BJ (cell line): ENCODE results near the gene SEPTIN8. TPM values are rescaled to one million over a fixed set of nuclear protein-coding genes. Genes with fewer than 3 reads are reported as not detected.

Source experiments
- CTCF ChIA-PET: fragments of 350-600 bp; formaldehyde crosslinking; extraction: SDS; loops from one replicate; lab custom pipeline; 2021; ENCODE audit warnings: antibody characterized with exemption, inconsistent platforms; lab: Yijun Ruan, JAX
- POLR2A ChIA-PET: fragments of 300-600 bp; sonication (Branson Sonifier 250); formaldehyde crosslinking; extraction: SDS; loops from one replicate; lab custom pipeline; 2021; ENCODE audit warnings: antibody characterized with exemption; lab: Charles Lee
- DNase-seq: peaks from one replicate; pipeline ENCODE4 v3.0.0-alpha.2; 2011; ENCODE audit warnings: low read depth
- H3K27me3 ChIP-seq: 2 replicates; pipeline ENCODE4 v1.6.0; 2011; ENCODE audit warnings: low read length; ENCODE audit not compliant: control insufficient read depth, insufficient read depth
- H3K36me3 ChIP-seq: 2 replicates; pipeline ENCODE4 v1.5.1; 2011; ENCODE audit warnings: low read length; ENCODE audit not compliant: control insufficient read depth, insufficient read depth
- H3K4me3 ChIP-seq: 2 replicates; pipeline ENCODE4 v1.5.1; 2011; ENCODE audit warnings: low read depth, mild to moderate bottlenecking, control low read depth, low read length
- polyA plus RNA-seq: library from polyadenylated mRNA; depleted of rRNA; stranded (reverse); fragments of >200 nt; gene quantifications from 2 replicates; pipeline ENCODE4 v1.2.3, GENCODE V29; 2011
- TF ChIP-seq, protein P1 (sequence below): IDR thresholded peaks from 2 replicates; pipeline ENCODE4 v1.5.1; 2011; ENCODE audit warnings: low read depth, mild to moderate bottlenecking, control low read depth, inconsistent platforms, low read length, moderate library complexity; ENCODE audit not compliant: insufficient read depth

Gene SEPTIN8
- polyA plus RNA-seq, 1 experiment, result 67.8 TPM

GRCh38 chr5:132746954-132747615 is 30.0 kb downstream of the SEPTIN8 start, which contains the start of gene CCNI2:
TSS of gene CCNI2 (plus strand) at chr5:132747426. CDS start at chr5:132747496, 70 bp downstream.
- POLR2A ChIA-PET, result no interaction called here
- H3K36me3 ChIP-seq, result no peaks in the 10 kb centered on the region
- TF ChIP-seq, protein P1, sequence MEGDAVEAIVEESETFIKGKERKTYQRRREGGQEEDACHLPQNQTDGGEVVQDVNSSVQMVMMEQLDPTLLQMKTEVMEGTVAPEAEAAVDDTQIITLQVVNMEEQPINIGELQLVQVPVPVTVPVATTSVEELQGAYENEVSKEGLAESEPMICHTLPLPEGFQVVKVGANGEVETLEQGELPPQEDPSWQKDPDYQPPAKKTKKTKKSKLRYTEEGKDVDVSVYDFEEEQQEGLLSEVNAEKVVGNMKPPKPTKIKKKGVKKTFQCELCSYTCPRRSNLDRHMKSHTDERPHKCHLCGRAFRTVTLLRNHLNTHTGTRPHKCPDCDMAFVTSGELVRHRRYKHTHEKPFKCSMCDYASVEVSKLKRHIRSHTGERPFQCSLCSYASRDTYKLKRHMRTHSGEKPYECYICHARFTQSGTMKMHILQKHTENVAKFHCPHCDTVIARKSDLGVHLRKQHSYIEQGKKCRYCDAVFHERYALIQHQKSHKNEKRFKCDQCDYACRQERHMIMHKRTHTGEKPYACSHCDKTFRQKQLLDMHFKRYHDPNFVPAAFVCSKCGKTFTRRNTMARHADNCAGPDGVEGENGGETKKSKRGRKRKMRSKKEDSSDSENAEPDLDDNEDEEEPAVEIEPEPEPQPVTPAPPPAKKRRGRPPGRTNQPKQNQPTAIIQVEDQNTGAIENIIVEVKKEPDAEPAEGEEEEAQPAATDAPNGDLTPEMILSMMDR, result peak; percentile 41
- DNase-seq, result no peak
- CTCF ChIA-PET, result interaction anchor here (1.0 to 2.3 kb wide), 7 partner anchors 10 to 360 kb away, joined by 3 to 9 read pairs (median 4); partner anchors contain the start of genes GDF9, KIF3A and UQCRQ
- H3K4me3 ChIP-seq, result peak within 1 kb of the TSS; percentile 36
- peaks cover 2% of the 10 kb centered on the region; the same call in 1 of the 2 replicates for H3K27me3 ChIP-seq

- H3K4me3 ChIP-seq, result no peak overlapping the region
Measured at GRCh38 chr5:132746592-132746953, 30.5 kb downstream of the SEPTIN8 start.

GRCh38 chr5:132744659-132745058 is 32.4 kb downstream of the SEPTIN8 start:
- peaks cover 2% of the 10 kb centered on the region; the same call in 1 of the 2 replicates for H3K27me3 ChIP-seq
- no peak overlapping the region for H3K4me3 ChIP-seq
- TF ChIP-seq, protein P1, result no peak
- DNase-seq, result no peak
- ChIA-PET CTCF (interaction anchor here (0.6 to 2.0 kb wide), 2 partner anchors 10 to 1122 kb away, joined by 5 to 9 read pairs; no protein-coding TSS in a partner anchor), POLR2A (no interaction called here)
- H3K36me3 ChIP-seq, result no peaks in the 10 kb centered on the region

More at GRCh38 chr5:132746592-132746953, 30.5 kb downstream of the SEPTIN8 start:
- POLR2A ChIA-PET, result no interaction called here
- Histone ChIP-seq H3K27me3 (peaks cover 2% of the 10 kb centered on the region; the same call in 1 of the 2 replicates), H3K36me3 (no peaks in the 10 kb centered on the region)
- no peak for DNase-seq
- CTCF ChIA-PET, result interaction anchor here (1.4 to 2.3 kb wide), 6 partner anchors 9 to 360 kb away, joined by 3 to 9 read pairs (median 5); partner anchors contain the start of genes GDF9, KIF3A and UQCRQ
- TF ChIP-seq, protein P1, result no peak

DNA sequence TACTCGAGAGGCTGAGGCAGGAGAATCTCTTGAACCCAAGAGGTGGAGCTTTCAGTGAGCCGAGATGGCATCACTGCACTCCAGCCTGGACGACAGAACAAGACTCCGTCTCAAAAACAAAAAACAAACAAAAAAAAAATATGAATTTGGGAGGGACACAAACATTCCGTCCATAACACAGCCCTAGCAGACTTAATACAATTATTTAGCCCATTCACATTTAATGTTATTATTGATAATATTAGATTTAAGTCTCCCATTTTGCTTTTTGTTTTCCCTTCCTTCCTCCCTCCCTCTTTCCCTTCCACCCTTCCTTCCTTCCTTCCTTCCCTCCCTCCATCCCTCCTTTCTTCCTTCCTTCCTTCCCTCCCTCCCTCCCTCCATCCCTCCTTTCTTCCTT is 34.4 kb downstream of the SEPTIN8 start:
- no peaks in the 10 kb centered on the region; the same call in 1 of the 2 replicates for H3K27me3 ChIP-seq
- CTCF ChIA-PET, result no interaction called here
- no peaks in the 10 kb centered on the region for H3K36me3 ChIP-seq
- H3K4me3 ChIP-seq, result no peak overlapping the region
- DNase-seq, result no peak
- POLR2A ChIA-PET, result no interaction called here
- TF ChIP-seq, protein P1, result no peak

- Histone ChIP-seq H3K27me3 (no peaks in the 10 kb centered on the region), H3K4me3 (no peak overlapping the region), H3K36me3 (no peaks in the 10 kb centered on the region)
- TF ChIP-seq, protein P1, result no peak
- ChIA-PET POLR2A (no interaction called here), CTCF (no interaction called here)
- DNase-seq, result no peak
Measured at GRCh38 chr5:132742158-132742557, 34.9 kb downstream of the SEPTIN8 start.
